Subcutaneous adipose tissue (tissue), 4 donors: Measurements from ENCODE around the gene RFX1. TPM values are rescaled to one million over a fixed set of nuclear protein-coding genes. Genes with fewer than 3 reads are reported as not detected.

Experiments used
- CTCF ChIP-seq: fragments of 450-650 bp; IDR thresholded peaks from one replicate; pipeline ENCODE4 v1.5.1; 2016; ENCODE audit warnings: low read depth, mild to moderate bottlenecking, control low read depth, antibody characterized with exemption, moderate library complexity
- total RNA-seq, 4 donors: library from RNA; depleted of rRNA; stranded (reverse); fragments of >200 nt; gene quantifications; one replicate each; pipeline ENCODE4 v1.1.0, GENCODE V29; 2016

RFX1 gene
- total RNA-seq, 4 donors from 2014 or later = 2.2 to 4.1 (median 2.2) TPM

- no peak for TF ChIP-seq CTCF
Measured at GRCh38 chr19:13978351-13979243, 27.5 kb downstream of the RFX1 start.

- TF ChIP-seq CTCF = no peak
Measured at GRCh38 chr19:13977803-13978202, 28.3 kb downstream of the RFX1 start.

- no peak for TF ChIP-seq CTCF
Measured at GRCh38 chr19:13976446-13976845, 29.7 kb downstream of the RFX1 start.

GRCh38 chr19:13975870-13976269 lies 30.2 kb downstream of the RFX1 start:
- no peak for TF ChIP-seq CTCF

GRCh38 chr19:13974073-13974472 lies 32.0 kb downstream of the RFX1 start:
- no peak for TF ChIP-seq CTCF

GRCh38 chr19:13972368-13973155 lies 33.6 kb downstream of the RFX1 start:
- no peak for TF ChIP-seq CTCF

- TF ChIP-seq CTCF = no peak
Measured at GRCh38 chr19:13969897-13970296, 36.2 kb downstream of the RFX1 start.
